Measurements from ENCODE around the gene ATXN10. TPM values are rescaled to one million over a fixed set of nuclear protein-coding genes. Genes with fewer than 3 reads are reported as not detected.

Gene ATXN10
- polyA plus RNA-seq, 3 donors = 60.1 to 106 (median 92.4) TPM

- no peak overlapping the region for H3K27ac Mint-ChIP-seq
- H3K4me3 Mint-ChIP-seq = no peak overlapping the region
- no peaks in the 10 kb centered on the region for H3K9me3 ChIP-seq (replicated peaks in 1 of 2; ENCODE audit: control insufficient read depth in 1 of 2, insufficient read depth in 1 of 2, low read length in 2 of 2)
- 98% methylated on average over 11 of the region's 11 CpGs for WGBS (ENCODE audit: insufficient coverage)
- DNase-seq = no peak
- H3K27ac ChIP-seq (ENCODE audit: low read depth in 1 of 2, low read length in 2 of 2) = no peak overlapping the region
- no peaks in the 10 kb centered on the region for H4K20me1 ChIP-seq (ENCODE audit: insufficient read depth, low read length)
- intact Hi-C loops (cut with micrococcal nuclease) = no loop called here
- H3K36me3 ChIP-seq (replicated peaks in 1 of 2; ENCODE audit: control insufficient read depth in 1 of 2, insufficient read depth in 2 of 2, low read length in 2 of 2) = peaks cover 11 to 43% of the 10 kb centered on the region in 2 donors
- no peak overlapping the region for H2AFZ ChIP-seq (ENCODE audit: insufficient read depth, low read depth, low read length, poor library complexity, severe bottlenecking)
- H3K4me2 ChIP-seq (replicated peaks; ENCODE audit: extremely low read depth, low read length, poor library complexity, severe bottlenecking) = no peak overlapping the region
- H3K4me1 Mint-ChIP-seq = no peaks in the 10 kb centered on the region
- no peak for TF ChIP-seq CTCF (IDR thresholded peaks at IDR 0.05)
- H3K79me2 ChIP-seq (ENCODE audit: insufficient read depth, low read length) = no peaks in the 10 kb centered on the region
- H3K9ac ChIP-seq (ENCODE audit: insufficient read depth, low read length, poor library complexity, severe bottlenecking) = no peak overlapping the region
- no peaks in the 10 kb centered on the region for H3K9me3 Mint-ChIP-seq
- H3K4me3 ChIP-seq (replicated peaks in 1 of 3; ENCODE audit: low read depth in 2 of 3, low read length in 3 of 3) = no peak overlapping the region
- H3K27me3 ChIP-seq (ENCODE audit: control insufficient read depth in 2 of 2, insufficient read depth in 2 of 2, low read length in 2 of 2) = no peaks in the 10 kb centered on the region
- no peaks in the 10 kb centered on the region for H3K4me1 ChIP-seq (ENCODE audit: control insufficient read depth in 1 of 2, insufficient read depth in 2 of 2, low read length in 2 of 2)
- no peaks in the 10 kb centered on the region for H3K27me3 Mint-ChIP-seq (ENCODE audit: low read depth in 3 of 3)
- H3K36me3 Mint-ChIP-seq = peaks cover 25 to 41% of the 10 kb centered on the region in 2 donors
Observed at GRCh38 chr22:45757936-45758335, 86.3 kb downstream of the ATXN10 start.

- no peaks in the 10 kb centered on the region for H3K27me3 ChIP-seq (ENCODE audit: control insufficient read depth in 2 of 2, insufficient read depth in 2 of 2, low read length in 2 of 2)
- 92% methylated on average over 6 of the region's 7 CpGs for WGBS (ENCODE audit: insufficient coverage)
- H3K4me1 ChIP-seq (ENCODE audit: control insufficient read depth in 1 of 2, insufficient read depth in 2 of 2, low read length in 2 of 2) = no peaks in the 10 kb centered on the region
- peaks cover 11 to 48% of the 10 kb centered on the region in 2 donors for H3K36me3 ChIP-seq (replicated peaks in 1 of 2; ENCODE audit: control insufficient read depth in 1 of 2, insufficient read depth in 2 of 2, low read length in 2 of 2)
- no peak overlapping the region for H3K27ac ChIP-seq (ENCODE audit: low read depth in 1 of 2, low read length in 2 of 2)
- Mint-ChIP-seq H3K9me3 (no peaks in the 10 kb centered on the region), H3K36me3 (peaks cover 25 to 39% of the 10 kb centered on the region in 2 donors), H3K4me3 (no peak overlapping the region), H3K27ac (no peak overlapping the region), H3K27me3 (ENCODE audit: low read depth in 3 of 3) (no peaks in the 10 kb centered on the region), H3K4me1 (no peaks in the 10 kb centered on the region)
- H3K9ac ChIP-seq (ENCODE audit: insufficient read depth, low read length, poor library complexity, severe bottlenecking) = no peak overlapping the region
- no peak overlapping the region for H2AFZ ChIP-seq (ENCODE audit: insufficient read depth, low read depth, low read length, poor library complexity, severe bottlenecking)
- H3K4me2 ChIP-seq (replicated peaks; ENCODE audit: extremely low read depth, low read length, poor library complexity, severe bottlenecking) = no peak overlapping the region
- DNase-seq = no peak
- no peaks in the 10 kb centered on the region for H4K20me1 ChIP-seq (ENCODE audit: insufficient read depth, low read length)
- no peaks in the 10 kb centered on the region for H3K9me3 ChIP-seq (replicated peaks in 1 of 2; ENCODE audit: control insufficient read depth in 1 of 2, insufficient read depth in 1 of 2, low read length in 2 of 2)
- no peak for TF ChIP-seq CTCF (IDR thresholded peaks at IDR 0.05)
- H3K4me3 ChIP-seq (replicated peaks in 1 of 3; ENCODE audit: low read depth in 2 of 3, low read length in 3 of 3) = no peak overlapping the region
- intact Hi-C loops (cut with micrococcal nuclease) = no loop called here
- H3K79me2 ChIP-seq (ENCODE audit: insufficient read depth, low read length) = no peaks in the 10 kb centered on the region
Observed at GRCh38 chr22:45758603-45759002, 87.0 kb downstream of the ATXN10 start.

Measured in CD14-positive monocyte (primary cell).